ENCODE results near the gene CDCA4. TPM values are rescaled to one million over a fixed set of nuclear protein-coding genes. Genes with fewer than 3 reads are reported as not detected.

CDCA4 gene
- total RNA-seq, 6 experiments from 2014 or later, result 11.6 to 20.3 (median 18.4) TPM

GRCh38 chr14:104991896-104992230, 29.0 kb downstream of the CDCA4 start:
- Mint-ChIP-seq H3K36me3 (ENCODE audit: low read depth) (peaks cover 17% of the 10 kb centered on the region), H3K27ac (no peak overlapping the region), H3K27me3 (ENCODE audit: insufficient read depth) (peaks cover 8% of the 10 kb centered on the region), H3K4me1 (ENCODE audit: low read depth) (peaks cover 7% of the 10 kb centered on the region), H3K9me3 (no peaks in the 10 kb centered on the region), H3K4me3 (no peak overlapping the region)
- no peak for DNase-seq
- TF ChIP-seq CTCF (IDR thresholded peaks at IDR 0.05), result no peak

GRCh38 chr14:104989951-104990303, 31.0 kb downstream of the CDCA4 start:
- DNase-seq, result no peak
- Mint-ChIP-seq H3K27me3 (ENCODE audit: insufficient read depth) (peaks cover 6% of the 10 kb centered on the region; the same call in 1 of the 2 replicates), H3K4me1 (ENCODE audit: low read depth) (peaks cover 12% of the 10 kb centered on the region), H3K36me3 (ENCODE audit: low read depth) (peaks cover 16% of the 10 kb centered on the region), H3K4me3 (no peak overlapping the region), H3K9me3 (no peaks in the 10 kb centered on the region), H3K27ac (no peak overlapping the region)
- no peak for TF ChIP-seq CTCF (IDR thresholded peaks at IDR 0.05)

GRCh38 chr14:104989236-104989950, 31.5 kb downstream of the CDCA4 start:
- peaks cover 16% of the 10 kb centered on the region for H3K36me3 Mint-ChIP-seq (ENCODE audit: low read depth)
- peaks cover 6% of the 10 kb centered on the region; the same call in 1 of the 2 replicates for H3K27me3 Mint-ChIP-seq (ENCODE audit: insufficient read depth)
- no peak for DNase-seq
- no peak overlapping the region for H3K4me3 Mint-ChIP-seq
- no peak for TF ChIP-seq CTCF (IDR thresholded peaks at IDR 0.05)
- no peak overlapping the region for H3K27ac Mint-ChIP-seq
- H3K4me1 Mint-ChIP-seq (ENCODE audit: low read depth), result peaks cover 12% of the 10 kb centered on the region
- no peaks in the 10 kb centered on the region for H3K9me3 Mint-ChIP-seq

- Mint-ChIP-seq H3K36me3 (ENCODE audit: low read depth) (no peaks in the 10 kb centered on the region), H3K27ac (peak overlapping the region; percentile 70; the same call in 1 of the 2 replicates), H3K4me3 (peak overlapping the region; percentile 78), H3K27me3 (ENCODE audit: insufficient read depth) (no peaks in the 10 kb centered on the region), H3K4me1 (ENCODE audit: low read depth) (peaks cover 12% of the 10 kb centered on the region), H3K9me3 (no peaks in the 10 kb centered on the region)
- no peak for TF ChIP-seq CTCF (IDR thresholded peaks at IDR 0.05)
- DNase-seq, result no peak
These were observed 34.3 kb downstream of the CDCA4 start for GRCh38 chr14:104986487-104987164.

GRCh38 chr14:104985675-104986486, 35.0 kb downstream of the CDCA4 start, which contains the start of gene CLBA1:
CLBA1 (plus strand) TSS chr14:104985788; CDS start chr14:104986432, 644 bp downstream.
- H3K4me3 Mint-ChIP-seq, result peak within 1 kb of the TSS; percentile 78
- H3K27ac Mint-ChIP-seq, result peak within 1 kb of the TSS; percentile 70
- no peaks in the 10 kb centered on the region for H3K27me3 Mint-ChIP-seq (ENCODE audit: insufficient read depth)
- peaks cover 12% of the 10 kb centered on the region for H3K4me1 Mint-ChIP-seq (ENCODE audit: low read depth)
- no peak for TF ChIP-seq CTCF (IDR thresholded peaks at IDR 0.05)
- no peaks in the 10 kb centered on the region for H3K36me3 Mint-ChIP-seq (ENCODE audit: low read depth)
- H3K9me3 Mint-ChIP-seq, result no peaks in the 10 kb centered on the region
- peak; percentile 80 for DNase-seq
